GM11168 (cell line): Measurements from ENCODE around the gene GNAQ.

ENCODE experiments used
- in situ Hi-C: fragments of 300-500 bp; cut with MboI; formaldehyde crosslinking; loops from one replicate; pipeline ENCODE4 v1.12.0; 2022; ENCODE audit warnings: low sequenced_read_pairs; ENCODE audit not compliant: unreplicated experiment

The GNAQ gene

DNA sequence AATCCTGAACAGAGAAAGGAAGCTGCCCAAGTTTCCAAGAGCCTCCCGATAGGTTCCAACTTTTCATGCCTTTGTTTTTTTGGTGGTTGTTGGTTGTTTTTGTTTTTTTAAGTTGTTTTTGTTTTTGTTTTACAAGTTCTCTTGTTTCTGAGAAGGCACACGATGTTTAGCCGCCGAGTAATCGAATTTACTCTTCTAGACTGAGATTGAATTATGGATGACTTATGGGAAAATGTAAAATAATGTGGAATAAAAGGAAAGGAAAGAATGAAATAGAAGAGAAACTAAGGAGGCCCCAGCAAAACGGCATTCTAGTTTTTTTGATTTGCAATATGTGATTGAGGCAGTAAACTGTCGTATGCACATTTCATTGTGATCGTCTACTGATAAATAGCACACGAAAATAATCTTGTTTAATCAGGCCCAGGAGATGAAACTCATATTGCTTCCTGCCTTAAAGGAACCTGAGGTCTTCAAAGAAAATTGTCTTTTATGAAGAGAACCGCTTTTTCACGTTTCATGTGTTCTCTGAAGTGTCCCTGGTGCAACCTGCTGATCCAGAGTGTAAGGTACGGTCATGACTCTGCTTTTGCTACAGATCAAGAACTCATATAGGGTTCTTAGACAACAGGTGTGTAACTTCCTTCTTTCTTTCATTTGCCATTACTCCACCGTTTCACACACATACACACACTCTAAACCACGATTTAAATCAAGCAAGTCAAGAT, 1.3 kb upstream of the GNAQ start:
- in situ Hi-C loops = loop anchor here (25.0 kb wide), 1 partner anchor 571 kb away; no protein-coding TSS in a partner anchor

DNA sequence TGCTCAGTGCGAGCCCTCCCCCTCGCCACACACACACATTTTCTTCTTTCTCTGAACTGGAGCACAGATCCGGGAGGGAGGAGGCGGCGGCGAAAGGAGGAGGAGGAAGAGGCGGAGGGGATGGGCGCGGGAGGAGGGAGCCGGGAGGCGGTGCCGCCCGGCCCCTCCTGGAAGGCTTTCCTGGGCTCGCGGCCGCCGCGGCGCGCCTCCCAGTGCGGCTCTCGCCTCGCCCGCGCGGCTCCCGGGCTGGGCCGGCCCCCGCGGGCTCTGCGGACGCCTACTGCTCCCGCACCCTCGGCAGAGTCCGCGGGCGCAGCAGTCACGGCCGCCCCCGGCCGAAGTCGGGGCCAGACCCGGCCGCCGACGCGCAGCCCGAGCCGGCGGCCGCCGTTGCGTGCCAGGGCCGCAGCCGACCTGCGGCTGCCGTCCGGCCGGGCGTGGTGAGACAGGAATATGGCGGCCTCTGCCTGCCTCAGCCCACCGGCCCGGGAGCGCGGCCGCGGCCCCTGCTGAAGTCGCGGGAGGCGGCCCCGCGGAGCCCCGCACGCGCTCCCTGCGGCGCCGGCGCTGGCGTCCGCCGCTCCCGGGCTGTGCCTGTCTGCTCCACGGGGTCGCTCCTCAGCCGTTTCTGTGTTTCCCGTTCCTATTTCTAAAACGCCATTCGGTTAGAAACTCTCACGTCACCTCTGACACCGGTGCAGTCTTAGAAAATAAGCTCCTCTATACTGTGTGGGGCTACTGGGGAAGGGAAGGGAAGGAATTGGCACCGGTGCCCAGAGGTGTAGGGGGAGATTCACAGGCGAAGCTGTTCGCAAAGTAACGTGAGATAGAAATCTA, 500 bp upstream of the GNAQ start:
- in situ Hi-C loops = loop anchor here (25.0 kb wide), 1 partner anchor 570 kb away; no protein-coding TSS in a partner anchor

- in situ Hi-C loops = loop anchor here (25.0 kb wide), 1 partner anchor 568 kb away; no protein-coding TSS in a partner anchor
Measured at GRCh38 chr9:78030553-78031443, 813 bp downstream of the GNAQ start.

DNA sequence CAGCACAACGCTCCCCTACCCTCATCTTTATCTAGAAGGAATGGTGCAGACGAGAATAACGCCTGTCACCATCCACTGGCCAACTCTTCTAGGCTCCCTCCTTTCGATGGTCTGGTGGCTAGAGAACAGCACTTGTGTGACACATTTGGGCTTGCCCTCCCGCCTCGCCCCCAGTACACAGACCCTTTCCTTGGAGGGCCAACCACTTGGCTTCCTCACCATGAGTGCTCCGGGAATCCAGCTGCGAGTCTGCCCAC, 1.4 kb downstream of the GNAQ start:
- in situ Hi-C loops = loop anchor here (25.0 kb wide), 1 partner anchor 568 kb away; no protein-coding TSS in a partner anchor

DNA sequence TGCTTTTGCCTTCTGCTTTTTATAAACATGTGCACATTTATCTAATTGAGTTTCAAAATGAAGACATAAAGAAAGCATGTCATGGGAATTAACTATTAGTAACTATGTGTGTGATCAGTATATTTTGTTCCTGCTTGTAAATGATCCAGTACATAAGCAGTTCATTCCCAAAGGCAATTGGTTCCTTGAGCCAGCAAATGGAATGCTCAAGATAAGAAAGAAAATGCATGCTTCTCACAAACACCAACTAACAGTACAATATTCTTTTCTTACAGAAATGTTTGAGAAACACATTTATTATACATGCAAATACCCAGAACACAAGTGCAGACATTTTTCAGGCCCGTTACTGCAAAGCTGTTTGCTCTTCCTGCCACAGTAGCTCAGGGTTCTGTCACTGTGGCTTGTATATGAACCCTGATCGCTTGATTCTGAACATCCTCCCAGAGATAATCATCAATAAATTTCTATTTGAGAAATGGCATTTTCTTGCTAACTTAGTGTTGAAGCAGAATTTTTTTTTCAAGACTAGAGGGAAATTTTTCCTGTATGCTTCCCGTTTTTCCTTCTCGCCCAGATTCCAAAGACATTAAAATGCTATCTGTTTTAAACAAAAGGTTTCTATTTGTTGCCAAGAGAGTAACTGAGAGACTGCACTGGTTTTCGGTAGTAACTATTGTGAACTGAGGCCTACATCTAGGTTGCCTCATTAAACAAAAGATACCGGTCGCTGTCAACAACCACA, 1.9 kb downstream of the GNAQ start:
- in situ Hi-C loops = loop anchor here (25.0 kb wide), 1 partner anchor 567 kb away; no protein-coding TSS in a partner anchor

- in situ Hi-C loops = loop anchor here (25.0 kb wide), 1 partner anchor 567 kb away; no protein-coding TSS in a partner anchor
Measured at GRCh38 chr9:78028926-78029325, 2.7 kb downstream of the GNAQ start.

GRCh38 chr9:78026947-78027346, 4.7 kb downstream of the GNAQ start:
- in situ Hi-C loops = loop anchor here (25.0 kb wide), 1 partner anchor 565 kb away; no protein-coding TSS in a partner anchor

GRCh38 chr9:78026416-78026815, 5.2 kb downstream of the GNAQ start:
- in situ Hi-C loops = loop anchor here (25.0 kb wide), 1 partner anchor 564 kb away; no protein-coding TSS in a partner anchor

GRCh38 chr9:78025186-78025585, 6.4 kb downstream of the GNAQ start:
- in situ Hi-C loops = loop anchor here (25.0 kb wide), 1 partner anchor 563 kb away; no protein-coding TSS in a partner anchor

DNA sequence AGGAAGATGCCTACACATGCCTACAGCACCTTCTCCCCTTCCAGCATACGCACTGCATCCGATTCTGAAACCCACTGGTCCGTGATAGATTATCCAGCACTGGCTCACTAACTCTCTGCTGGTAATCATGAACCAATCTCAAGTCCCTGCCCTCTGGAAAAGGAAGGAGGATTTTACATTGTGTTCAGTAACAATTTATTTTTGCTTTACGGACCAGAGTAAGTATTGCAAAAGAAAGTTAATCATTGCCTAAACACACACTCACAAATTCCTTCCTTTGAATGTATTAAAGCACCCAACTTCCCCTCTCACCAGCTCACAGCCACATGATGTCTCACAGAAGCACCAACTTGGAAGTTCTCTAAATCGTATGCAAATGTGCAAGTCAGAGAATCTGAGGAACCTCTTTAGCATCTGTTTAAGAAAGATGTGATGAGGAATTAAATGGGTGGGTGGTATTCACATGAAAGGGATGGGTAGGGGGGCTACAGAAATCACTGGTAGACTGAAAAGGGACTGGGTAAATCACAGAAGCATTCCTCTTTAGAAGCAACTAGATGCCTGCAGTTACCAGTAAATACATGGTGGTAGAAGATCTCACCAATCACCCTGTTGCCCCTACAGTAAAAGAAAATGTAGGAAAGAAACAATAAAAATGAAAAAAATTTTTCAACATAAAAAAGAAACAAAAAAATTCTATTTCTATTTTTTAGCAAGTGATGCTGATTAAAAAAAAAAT, 8.4 kb downstream of the GNAQ start:
- in situ Hi-C loops = no loop called here

DNA sequence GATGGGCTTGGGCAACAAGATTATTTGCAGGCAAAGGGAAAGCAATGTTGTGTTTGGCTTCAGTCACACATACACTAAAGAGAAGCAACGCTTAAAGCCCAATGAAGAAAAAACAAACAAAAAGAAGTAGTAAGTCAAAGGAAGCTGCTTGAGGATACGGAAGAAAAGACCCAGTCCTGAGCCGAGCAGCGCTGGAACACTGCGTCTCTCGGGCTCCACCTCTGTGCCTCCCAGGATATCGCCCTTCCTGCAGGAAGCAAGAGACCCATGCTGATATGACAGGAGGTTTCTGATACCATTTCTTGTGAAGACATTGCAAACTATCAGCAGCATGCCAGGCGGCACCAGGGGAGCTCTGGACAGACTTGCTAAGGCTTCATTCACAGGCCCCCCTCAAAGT, 9.9 kb downstream of the GNAQ start:
- in situ Hi-C loops = no loop called here

GRCh38 chr9:78017190-78017693, 14.4 kb downstream of the GNAQ start:
- in situ Hi-C loops = no loop called here

DNA sequence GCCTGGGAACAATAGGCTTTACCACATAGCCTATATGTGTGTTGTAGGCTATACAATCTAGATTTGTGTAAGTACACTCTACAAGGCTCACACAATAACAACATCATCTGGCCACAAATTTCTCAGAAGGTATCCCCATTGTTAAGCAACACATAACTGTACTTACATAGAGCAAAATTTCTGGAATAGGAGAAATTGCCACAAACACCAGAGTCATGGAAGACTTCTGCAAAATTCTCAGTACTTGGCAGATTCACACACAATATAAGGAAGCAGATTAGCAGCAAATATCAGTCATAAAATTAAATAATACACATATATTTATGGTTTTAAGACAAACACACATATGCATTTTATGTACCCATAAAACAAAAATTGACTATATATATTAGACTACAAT, 16.4 kb downstream of the GNAQ start:
- in situ Hi-C loops = no loop called here

DNA sequence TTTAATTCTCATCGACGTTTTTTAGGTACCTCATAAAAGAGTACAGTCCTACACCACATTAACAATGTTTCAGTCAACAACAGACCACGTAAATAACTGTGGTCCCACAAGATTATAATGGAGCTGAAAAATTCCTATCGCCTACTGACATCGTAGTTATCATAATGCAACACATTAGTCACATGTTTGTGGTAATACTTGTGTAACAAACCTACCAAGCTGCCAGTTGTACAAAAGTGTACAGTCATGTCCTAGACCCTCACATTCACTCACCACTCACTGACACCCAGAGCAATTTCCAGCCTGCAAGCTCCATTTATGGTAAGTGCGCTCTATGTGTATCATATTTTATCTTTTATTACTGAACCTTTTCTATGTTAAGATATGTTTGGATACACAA, 16.8 kb downstream of the GNAQ start:
- in situ Hi-C loops = no loop called here

- in situ Hi-C loops = no loop called here
Measured at GRCh38 chr9:78013934-78014333, 17.7 kb downstream of the GNAQ start.

DNA sequence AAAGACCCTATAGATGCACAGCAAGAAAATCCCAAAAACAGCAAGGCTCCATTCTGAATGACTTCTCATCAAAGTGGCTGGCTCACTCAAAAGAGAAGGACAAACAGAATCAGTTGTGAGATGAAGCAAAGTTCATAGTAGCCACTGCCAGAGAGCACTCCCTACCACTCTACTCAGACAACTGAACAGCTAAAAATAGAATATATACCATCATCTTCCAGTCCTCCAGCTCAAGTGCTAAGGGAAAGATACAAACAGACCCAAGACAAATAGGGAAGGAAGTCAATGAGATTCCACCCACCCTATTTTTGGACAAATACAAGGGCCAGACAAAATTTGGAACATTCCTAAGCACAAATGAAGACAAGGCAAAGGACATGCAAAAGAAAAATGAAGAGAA, 20.6 kb downstream of the GNAQ start:
- in situ Hi-C loops = no loop called here

GRCh38 chr9:78010445-78010844, 21.2 kb downstream of the GNAQ start:
- in situ Hi-C loops = no loop called here

- in situ Hi-C loops = no loop called here
Measured at GRCh38 chr9:78009186-78009585, 22.4 kb downstream of the GNAQ start.

DNA sequence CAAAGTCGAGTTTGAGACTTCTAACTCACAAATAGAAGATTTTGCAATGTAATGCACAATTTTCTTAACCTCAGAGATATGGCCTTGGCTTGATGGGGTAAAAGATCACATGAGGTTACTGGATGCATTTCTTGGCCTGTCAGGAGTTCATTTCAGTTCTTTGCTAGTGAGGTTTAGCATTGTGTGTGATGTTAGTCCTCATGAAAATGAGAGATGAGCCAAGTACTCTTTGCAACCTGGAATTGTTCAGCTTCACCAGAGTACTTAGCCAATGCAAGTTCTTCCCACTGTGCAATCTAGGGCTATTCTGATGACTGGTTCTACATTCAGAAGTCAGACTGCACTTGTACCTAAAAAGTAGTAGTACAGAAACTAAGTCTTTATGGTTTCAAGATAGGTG, 24.9 kb downstream of the GNAQ start:
- in situ Hi-C loops = no loop called here
